CD4-positive, alpha-beta T cell treated with Interferon alpha-2 for 1 hour (primary cell): ENCODE measurements around the gene SLC49A4.

Experiments used
- DNase-seq, 2 donors: peaks; one replicate each; pipeline ENCODE4 v3.0.0-alpha.2; 2020 to 2022

The SLC49A4 gene

DNA sequence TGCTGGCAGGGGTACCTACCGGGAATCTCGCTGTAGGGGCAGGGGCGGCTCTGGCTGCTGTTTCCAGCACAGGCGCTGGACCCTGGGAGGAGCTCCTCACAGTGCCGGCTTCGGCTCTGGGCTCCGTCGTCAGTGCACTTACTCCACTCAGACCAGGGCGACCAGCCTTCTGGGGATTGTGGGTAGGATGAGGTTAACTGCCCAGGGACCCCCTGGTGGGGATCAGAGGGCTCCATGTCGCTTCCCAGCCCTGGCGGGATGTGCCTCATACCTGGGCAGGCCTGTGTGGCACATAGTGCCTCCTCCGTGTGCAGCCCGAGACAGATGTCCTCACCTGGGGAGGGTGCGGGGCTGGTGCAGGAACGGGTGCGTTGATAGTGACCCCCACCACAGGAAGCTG, 117.0 kb downstream of the SLC49A4 start:
- no peak for DNase-seq

DNA sequence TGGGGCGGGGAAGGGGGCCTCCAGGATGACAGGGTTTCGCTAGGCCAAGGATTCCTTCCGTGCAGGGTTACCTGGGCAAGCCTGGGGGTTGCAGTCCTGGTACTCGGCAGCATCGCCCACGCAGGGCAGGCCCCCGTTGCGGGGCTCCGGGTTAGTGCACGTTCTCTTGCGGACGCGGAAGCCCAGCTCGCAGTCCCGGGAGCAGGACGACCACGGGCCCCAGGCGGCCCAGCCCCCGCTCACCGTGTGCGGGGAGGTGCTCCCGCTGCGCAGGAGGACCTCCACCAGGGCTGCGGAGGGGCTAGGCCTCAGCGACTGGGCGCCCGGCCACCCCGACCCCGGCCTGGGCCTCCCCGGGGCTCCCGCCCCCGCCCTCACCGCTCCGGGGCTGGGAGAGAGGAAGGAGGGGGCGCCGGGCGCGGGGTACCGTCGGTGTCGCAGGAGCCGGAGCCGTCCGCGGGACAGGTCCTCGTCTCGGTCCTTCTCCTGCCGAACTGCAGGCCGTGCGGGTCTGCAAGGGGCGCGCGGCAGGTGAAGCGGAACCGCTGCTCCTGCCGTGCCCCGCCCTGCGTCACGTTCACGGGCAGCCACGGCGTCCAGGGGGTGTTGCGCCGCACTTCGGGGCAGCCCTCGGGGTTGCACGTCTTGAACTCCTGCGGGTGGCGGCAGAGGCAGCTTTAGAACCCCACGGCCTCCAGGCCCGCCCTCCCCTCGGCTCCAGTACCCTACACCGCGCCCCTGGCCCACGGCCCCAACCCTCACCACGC, 118.1 kb downstream of the SLC49A4 start:
- no peak for DNase-seq

DNA sequence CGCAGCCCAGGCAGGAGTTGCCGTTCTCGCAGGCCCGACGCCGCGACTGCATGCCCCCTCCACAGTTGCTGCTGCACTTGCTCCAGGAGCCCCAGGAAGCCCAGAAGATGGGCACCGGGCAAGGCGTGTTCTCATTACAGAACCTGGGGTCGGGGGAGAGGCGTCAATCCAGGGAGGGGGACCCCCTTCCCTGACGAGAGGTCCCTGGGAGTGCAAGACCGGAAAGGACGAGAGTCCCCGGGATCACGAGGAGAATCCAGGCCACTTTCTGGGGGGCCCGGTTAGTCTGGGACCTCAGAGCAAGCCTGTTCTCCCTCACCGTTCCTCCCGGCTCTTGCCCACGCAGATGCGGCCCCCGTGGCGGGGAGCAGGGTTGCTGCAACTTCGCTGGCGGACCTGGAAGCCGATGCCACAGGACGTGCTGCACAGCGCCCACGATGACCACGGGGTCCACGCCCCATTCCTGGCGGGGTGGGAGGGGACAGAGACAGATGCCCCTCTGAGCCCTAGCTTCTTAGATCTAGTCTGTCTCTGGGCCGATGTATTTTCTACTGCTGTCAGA, 118.8 kb downstream of the SLC49A4 start:
- DNase-seq: no peak

- DNase-seq: no peak
Observed at GRCh38 chr3:122915300-122916055, 120.6 kb downstream of the SLC49A4 start.

- no peak for DNase-seq
Observed at GRCh38 chr3:122916084-122916483, 121.2 kb downstream of the SLC49A4 start.

DNA sequence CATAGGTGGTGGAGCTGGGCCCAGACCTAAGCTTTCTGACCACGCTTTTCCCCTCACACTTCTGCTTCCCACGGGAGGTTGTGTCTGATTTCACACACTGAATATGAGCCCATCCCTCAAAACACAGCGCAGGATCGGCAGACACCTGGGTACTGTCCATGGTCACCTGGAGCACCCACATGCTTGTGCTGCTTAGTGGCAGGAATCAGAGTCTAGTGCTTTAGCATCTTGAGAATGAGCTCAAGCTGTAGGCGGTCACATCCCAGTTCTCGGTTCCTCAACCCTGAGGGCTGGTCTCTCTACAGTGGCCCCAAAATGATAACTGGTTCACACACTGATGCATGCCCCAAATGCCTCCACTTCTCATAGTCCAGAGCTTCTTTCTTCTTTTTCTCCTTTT, 121.7 kb downstream of the SLC49A4 start:
- DNase-seq: no peak

GRCh38 chr3:122917412-122917811, 122.5 kb downstream of the SLC49A4 start:
- no peak for DNase-seq

- DNase-seq: no peak
Observed at GRCh38 chr3:122918576-122919290, 123.9 kb downstream of the SLC49A4 start.

- DNase-seq: no peak
Observed at GRCh38 chr3:122919291-122919610, 124.4 kb downstream of the SLC49A4 start.

DNA sequence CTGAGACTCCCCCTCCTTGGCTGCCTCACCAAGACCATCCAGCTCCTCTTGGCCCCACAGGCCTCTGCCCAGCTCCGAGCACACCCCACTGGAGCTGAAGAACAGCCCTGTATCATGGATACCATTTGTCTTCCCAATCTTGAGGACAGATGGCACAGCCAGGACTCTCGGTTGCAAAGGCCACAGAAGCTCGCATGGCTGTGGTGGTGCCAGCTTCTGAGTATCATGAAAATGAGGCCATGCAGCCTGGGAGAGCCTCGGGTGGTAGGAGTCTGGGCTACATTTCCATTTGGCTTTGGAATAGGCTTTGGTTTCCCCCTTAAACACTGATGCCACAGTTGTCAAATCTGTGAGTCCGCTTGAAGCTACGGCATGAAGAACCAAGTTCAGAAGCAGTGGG, 126.1 kb downstream of the SLC49A4 start:
- DNase-seq: no peak

DNA sequence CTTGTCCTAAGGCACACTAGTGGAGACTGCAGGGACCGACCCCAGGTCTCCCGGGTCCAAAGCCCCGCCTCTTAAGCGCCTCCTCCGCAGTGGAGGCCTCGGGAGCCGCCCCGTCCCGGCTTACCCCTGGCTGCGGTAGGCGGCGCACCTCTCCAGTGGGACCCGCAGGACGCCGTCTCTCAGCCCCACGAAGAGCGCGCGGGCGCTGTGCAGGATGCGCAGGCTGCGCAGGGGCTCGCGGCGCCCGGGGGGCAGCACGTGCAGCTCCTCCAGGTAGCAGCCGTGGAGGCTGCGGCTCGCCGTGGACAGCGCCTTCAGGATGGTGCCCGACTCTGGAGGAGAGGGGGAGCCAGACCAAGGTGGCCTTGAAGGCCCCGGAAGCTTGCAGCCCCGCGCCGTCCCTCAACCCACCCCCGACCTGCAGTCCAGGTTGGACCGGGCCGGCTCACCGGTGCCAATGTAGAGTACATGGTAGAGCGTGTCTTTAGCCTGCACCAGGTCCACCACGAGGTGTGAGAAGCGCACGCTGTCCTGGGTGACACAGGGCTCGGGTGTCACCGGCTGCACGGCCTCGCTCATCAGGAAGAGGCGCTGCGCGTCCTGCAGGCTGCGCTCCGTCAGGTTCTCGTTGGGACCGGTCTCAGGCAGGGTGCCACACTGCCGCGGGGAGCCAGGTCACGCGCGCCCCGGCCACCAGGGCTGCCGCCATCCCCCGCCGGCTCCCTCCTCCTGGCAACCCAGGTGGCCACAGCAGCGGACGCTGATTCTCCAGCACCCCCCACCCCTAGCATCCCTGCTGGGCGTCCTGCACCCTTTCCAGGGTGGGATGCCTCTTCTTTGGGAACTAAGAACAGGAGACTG, 127.2 kb downstream of the SLC49A4 start:
- DNase-seq: peak in 1 of 2 donors; percentile 9

DNA sequence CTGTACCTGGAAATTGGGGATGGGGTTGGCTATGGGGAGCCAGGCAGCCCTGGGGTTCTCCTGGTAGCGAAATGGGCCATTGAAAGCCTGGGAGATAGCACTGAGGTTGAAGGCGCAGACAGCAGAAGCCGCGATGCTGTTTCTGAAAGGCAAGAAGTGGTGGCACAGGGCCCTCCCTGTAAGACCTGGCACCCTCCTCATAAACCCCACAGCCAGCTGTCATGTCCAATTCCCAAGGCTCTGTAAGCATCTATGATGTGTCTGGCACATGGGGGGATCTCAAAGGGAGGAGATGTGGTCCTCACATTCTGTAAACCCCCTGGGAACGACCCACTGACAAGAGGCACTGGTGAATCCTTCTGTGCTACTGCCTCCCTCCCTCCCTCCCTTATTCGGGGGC, 128.7 kb downstream of the SLC49A4 start:
- no peak for DNase-seq

GRCh38 chr3:122924056-122924455, 129.2 kb downstream of the SLC49A4 start:
- DNase-seq: no peak

DNA sequence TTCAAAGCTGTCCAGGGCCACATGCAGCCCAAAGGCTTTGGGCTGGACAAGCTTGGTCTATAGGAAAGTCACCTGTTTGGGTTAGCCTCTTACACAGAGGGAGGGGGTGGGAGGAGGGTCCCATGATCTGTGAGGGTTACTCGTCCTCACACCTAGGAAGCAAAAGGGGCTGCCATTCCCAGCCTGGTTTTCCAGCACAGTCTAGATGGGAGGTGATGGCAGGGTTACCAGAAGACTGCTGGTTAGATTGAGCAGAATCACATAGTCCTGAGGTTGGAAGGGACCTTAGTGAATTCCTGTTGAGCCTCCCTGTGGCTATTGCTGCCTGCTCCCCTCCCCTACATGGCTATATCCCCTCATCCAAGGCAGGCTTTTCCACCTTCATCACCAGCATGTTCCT, 130.9 kb downstream of the SLC49A4 start:
- DNase-seq: no peak

DNA sequence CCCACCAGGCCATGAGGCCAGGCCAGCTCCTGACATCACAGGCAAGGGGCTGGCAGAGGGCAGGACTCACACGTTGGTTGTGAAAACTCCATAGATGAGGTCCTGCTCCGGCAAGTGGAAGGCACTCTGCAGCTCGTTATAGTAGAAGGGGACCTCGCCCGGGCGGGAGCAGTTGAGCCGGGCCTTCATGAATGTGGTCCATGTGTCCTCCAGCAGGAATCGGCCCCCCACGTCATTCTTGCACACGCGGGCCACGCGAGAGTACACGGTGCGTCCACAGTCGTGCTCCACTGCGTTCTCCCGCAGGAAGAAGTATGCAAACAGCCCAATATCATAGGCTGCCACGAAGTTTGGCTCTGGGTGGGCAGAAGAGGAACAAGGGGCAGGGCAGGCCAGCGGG, 131.5 kb downstream of the SLC49A4 start:
- DNase-seq: no peak

DNA sequence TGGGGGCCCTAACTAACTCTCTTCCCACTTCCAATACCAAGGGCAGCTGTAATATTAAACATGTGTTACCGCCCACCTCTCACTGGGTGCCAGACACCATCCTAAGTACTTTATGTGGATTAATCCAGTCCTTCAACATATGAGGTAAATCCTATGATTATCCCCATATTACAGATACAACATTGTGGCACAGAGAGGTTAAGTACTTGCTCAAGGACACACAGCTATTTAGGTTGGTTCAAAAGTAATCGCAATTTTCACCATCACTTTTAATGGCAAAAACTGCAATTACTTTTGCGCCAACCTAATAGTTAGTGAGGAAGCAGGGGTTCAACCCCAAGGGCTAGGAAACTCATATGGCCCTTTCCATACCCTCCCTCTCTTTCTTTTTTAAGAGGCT, 131.9 kb downstream of the SLC49A4 start:
- DNase-seq: no peak

GRCh38 chr3:122927726-122928125, 132.9 kb downstream of the SLC49A4 start:
- no peak for DNase-seq

GRCh38 chr3:122928396-122929187, 133.7 kb downstream of the SLC49A4 start:
- DNase-seq: no peak

- no peak for DNase-seq
Observed at GRCh38 chr3:122929188-122930062, 134.6 kb downstream of the SLC49A4 start.
